ENCODE data around the gene RCC1.
"Not testable (repeated sequence)": the region's sequence is repeated elsewhere in the genome, so short reads cannot be mapped to it uniquely, and the experiment has no call there.

RCC1 gene, protein sequence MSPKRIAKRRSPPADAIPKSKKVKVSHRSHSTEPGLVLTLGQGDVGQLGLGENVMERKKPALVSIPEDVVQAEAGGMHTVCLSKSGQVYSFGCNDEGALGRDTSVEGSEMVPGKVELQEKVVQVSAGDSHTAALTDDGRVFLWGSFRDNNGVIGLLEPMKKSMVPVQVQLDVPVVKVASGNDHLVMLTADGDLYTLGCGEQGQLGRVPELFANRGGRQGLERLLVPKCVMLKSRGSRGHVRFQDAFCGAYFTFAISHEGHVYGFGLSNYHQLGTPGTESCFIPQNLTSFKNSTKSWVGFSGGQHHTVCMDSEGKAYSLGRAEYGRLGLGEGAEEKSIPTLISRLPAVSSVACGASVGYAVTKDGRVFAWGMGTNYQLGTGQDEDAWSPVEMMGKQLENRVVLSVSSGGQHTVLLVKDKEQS

DNA sequence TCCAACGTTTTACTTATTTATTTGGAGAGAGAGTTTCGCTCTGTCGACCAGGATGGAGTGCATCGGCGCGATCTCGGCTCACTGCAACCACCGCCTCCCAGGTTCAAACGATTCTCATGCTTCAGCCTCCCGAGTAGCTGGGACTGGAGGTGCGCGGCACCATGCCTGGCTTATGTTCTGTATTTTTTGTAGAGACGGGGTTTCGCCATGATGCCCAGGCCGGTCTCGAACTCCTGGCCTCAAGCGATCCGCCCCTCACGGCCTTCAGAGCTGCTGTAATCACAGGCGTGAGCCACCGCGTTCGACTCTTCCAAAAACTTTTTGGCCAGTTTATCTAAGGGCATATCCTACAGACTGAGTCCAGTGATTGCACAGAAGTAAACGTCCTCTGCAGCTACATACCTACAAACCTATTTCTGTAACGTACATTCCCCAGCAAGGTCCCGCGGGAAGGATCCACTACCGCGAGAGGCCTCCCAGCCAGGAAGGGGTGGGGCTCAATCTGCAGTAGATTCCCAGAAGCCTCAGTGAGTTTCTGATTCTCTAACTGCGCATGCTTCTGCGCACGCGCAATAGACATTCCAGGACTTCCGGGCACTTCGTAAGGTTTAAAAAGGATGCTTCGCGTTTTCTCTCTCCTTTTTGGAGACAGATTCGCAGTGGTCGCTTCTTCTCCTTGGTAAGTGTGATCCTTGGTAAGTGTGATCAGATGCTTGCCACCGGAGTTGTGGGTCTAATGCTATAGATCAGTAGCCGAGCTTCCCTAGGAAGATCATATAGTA lies at the start of gene RCC1:
TSS of gene RCC1 (plus strand) at position 638 of the 782 bp plus-strand sequence. CDS start 23,824 bp downstream, outside the sequence.
- peak; percentile 94 for DNase-seq

- no peak for DNase-seq
Observed at GRCh38 chr1:28456078-28456477, 49.8 kb upstream of the RCC1 start.

DNA sequence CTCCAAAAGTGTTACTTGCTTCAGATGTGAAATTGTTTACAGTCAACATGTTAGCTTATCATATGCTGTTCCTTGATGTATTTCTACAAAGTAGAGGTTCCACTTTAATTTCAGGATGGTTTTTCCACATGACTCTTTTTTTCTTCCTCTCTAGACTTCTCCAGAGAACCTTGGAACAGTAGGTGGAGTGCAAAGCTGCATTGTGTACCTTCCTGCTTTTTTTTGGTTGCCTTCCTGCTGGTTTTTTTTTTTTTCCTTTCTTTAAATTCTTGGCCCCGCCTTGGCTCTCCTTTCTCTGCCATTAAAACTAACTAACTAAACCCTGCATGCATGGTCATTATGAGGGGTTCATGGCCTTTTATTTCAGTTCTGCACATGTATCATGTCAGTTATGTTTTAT lies 48.2 kb upstream of the RCC1 start:
- no peak for DNase-seq

GRCh38 chr1:28458237-28459228 lies 47.3 kb upstream of the RCC1 start:
- no peak for DNase-seq

DNA sequence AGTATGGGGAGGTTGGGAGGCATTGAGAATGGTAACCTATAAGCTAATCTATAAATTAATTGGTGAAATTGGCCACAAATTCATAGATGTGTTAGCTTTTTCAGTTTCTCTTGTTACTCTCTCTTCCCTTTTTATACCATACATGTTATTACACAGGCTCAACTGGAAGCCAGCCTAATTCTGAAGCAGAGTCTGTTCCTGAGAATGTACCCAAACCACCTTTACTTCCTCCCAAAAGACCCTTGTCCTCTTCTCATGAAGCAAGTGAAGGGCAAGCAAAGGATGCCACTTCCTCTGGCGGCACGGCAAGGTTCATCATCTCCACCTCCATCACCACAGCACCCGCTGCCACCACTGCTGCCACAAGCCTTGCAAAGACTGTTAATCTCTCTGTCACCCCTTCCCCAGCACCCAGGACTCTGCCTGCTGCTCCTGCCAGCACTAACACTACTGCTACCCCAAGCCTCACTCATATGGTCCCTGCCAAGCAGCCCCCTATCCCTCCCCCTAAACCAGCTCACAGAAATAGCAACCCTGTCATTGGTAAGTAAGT lies 39.5 kb upstream of the RCC1 start:
- DNase-seq = no peak

DNA sequence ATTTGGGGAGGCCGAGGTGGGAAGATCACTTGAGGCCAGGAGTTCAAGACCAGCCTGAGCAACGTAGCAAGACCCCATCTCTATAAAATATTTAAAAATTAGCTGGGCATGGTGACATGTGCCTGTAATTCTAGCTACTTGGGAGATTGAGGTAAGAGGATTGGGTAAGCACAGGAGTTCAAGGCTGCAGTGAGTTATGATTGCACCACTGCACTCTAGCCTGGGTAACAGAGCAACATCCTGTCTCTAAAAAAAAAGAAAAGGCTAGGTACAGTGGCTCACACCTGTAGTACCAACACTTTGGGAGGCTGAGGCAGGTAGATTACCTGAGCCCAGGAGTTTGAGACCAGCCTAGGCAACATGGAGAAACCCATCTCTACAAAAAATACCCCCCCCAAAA lies 35.7 kb upstream of the RCC1 start:
- DNase-seq = no peak

- DNase-seq = not testable (repeated sequence)
Observed at GRCh38 chr1:28479497-28479896, 26.3 kb upstream of the RCC1 start.

DNA sequence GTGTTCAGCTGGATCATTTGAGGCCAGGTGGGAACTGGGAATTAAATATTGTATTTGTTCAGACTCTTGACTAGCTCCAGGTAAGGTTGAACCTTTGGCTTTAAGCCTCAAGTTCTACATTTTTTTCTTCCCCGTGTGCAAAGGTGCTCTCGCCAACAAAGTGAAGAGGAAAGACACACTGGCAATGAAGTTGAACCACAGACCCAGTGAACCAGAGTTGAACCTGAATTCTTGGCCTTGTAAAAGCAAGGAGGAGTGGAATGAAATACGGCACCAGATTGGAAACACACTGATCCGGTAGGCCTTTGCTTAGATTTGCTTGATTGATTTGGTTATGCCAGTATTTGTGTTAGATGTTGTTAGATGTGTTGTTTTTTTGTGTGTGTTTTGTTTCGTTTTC lies 25.5 kb upstream of the RCC1 start:
- no peak for DNase-seq

DNA sequence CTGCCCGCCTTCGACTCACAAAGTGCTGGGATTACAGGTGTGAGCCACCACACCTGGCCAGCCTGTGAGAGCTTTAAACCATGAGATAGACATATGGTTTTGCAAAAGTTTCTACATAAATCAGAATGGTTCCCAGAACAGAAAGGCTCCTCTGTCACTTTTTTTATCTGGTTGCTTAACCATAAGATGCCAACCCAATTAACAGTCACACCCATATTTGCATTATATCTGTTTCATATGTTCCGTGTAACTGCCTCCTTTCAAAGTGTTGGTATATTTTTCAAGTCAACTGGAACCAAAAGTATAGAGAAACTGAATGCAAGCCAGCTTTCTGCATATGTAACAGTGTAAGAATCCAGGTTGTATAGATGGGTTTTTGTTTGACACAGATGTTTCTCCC lies 23.7 kb upstream of the RCC1 start:
- DNase-seq = no peak

- no peak for DNase-seq
Observed at GRCh38 chr1:28482702-28483101, 23.1 kb upstream of the RCC1 start.

DNA sequence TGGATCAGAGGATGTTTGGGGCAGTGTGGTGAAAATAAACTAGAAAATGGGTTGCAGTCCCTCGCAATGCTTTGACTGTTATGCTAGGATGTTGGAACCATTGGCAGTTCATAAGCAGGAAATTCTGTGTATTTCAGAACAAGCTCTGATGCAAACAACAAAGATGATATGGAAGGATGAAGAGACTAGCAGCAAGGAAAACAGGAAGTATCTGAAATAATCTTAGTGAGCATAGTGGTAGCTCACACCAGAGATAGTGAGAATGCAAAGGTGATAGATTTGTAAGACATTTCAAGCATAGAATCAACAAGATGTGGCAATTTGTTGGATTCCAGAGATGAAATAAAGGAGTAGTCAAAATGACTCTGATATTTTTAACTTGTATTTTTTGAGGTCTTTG lies 11.1 kb upstream of the RCC1 start:
- no peak for DNase-seq

DNA sequence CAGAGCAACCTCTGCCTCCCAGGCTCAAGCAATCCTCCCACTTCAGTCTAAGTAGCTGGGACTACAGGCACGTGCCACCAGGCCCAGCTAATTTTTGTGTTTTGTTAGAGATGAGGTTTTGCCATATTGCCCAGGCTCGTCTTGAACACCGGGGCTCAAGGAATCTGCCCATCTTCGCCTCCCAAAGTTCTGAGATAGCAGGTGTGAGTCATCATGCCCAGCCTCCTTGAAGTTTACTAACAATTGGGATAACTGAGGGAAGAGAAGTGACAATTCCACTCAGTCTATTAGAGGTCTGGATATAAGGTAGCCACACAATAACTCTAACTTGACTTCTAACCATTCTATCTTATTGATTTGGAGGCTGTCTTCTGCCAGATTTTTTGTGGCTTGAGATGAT lies 6.3 kb upstream of the RCC1 start:
- DNase-seq = no peak

GRCh38 chr1:28501925-28502324 lies 3.9 kb upstream of the RCC1 start:
- no peak for DNase-seq

DNA sequence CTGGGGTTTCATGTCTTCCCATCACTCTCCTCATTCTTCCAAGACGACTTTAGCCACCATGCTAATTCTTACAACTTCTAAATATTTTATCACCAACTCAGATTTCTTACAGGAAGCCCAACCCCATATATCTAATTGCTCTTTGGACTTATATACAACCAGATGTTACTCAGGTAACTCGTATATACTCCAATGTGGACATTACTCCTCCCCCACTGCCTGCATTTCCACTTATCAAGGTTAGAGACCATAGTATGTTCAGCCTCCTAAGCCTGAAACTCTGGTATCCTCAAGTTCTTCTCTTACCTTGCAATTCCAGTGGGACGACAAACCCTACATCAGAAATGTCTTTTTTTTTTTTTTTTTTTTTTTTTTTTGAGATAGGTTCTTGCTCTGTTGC lies 2.7 kb upstream of the RCC1 start:
- no peak for DNase-seq

DNA sequence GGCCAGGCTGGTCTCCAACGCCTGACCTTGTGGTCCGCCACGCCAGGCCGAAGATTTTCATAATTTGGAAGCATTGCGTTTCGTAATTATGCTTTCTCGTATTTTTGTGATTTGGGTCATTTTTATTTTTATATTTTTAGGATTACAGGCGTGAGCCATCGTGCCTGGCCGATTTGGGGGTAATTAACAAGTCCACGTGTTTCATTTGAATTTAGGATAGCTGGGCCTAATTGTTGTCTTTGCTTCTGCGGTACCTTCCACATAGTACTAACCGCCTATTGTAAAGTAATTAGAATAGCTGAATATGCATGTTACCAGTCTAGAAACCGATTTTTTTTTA lies 1.0 kb downstream of the RCC1 start:
- DNase-seq = no peak

GRCh38 chr1:28507247-28507645 lies 1.4 kb downstream of the RCC1 start:
- no peak for DNase-seq

DNA sequence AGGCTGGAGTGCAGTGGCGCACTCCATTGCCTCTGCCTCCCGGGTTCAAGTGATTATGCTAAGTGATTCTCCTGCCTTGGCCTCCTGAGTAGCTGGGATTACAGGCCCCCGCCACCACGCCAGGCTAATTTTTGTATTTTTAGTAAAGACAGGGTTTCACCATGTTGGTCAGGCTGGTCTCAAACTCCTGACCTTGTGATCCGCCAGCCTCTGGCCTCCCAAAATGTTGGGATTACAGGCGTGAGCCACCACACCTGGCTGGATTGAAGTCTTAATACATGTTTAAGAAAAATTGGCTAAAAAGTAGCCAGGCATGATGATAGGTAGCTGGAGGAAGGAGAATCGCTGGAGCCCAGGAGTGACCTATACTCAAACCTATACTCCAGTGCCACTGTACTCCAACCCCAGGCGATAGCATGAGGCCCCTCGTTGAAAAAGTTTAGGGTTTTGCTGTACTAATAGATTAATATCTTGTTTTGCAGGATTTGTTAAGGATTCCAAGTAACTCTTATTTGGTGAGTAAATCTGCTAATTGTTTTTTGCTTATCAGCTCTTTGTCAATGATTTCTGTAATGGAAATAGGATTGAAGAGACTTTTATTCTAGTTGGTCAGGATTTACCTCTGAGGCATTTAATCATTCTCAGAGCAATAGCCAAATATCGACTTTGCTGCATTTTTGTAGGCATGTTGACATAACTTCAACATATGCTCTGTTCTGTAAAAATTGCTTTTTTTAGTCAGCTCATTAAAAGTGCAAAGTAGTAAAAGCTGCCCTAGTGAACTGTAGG lies 2.0 kb downstream of the RCC1 start:
- no peak for DNase-seq

DNA sequence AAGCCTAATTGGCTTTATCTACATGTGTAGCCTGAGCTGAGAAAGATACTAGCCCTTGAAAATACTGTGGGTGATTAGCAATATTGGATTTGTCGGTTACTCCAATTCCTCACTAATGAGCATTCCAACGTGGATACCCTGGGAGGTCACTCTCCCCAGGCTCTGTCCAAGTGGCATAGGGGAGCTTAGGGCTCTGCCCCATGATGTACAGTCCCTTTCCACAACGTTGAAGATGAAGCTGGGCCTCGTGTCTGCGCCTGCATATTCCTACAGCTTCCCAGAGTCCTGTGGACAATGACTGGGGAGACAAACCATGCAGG lies 2.6 kb downstream of the RCC1 start:
- no peak for DNase-seq

DNA sequence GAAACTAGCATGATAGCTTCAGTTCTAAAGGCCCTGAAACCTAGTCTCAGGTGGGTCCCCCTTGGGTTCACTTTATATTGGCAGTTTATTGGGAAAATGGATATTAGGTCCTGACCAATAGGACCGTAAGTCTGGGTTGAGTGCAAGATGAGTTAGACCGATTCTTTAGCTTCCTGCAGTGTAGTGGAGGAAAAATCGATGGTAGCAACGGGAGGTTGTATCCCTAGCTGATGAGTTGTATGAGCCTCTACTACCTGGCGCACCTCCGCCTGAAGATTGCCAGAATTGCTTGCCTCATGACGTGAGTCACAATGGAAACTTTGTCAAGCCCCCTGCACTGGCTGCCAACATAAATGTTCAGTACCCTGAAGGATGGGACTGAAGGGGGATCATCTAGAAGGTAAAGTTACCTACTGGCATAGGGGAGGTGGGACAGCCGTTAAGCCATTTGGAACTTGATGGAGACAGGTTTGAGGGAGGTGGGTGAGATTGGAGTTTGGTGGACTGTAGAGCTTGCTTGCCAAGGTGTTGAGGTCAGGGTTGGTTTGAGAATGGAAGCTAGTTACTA lies 3.9 kb downstream of the RCC1 start:
- no peak for DNase-seq

- no peak for DNase-seq
Observed at GRCh38 chr1:28510273-28510969, 4.6 kb downstream of the RCC1 start.

DNA sequence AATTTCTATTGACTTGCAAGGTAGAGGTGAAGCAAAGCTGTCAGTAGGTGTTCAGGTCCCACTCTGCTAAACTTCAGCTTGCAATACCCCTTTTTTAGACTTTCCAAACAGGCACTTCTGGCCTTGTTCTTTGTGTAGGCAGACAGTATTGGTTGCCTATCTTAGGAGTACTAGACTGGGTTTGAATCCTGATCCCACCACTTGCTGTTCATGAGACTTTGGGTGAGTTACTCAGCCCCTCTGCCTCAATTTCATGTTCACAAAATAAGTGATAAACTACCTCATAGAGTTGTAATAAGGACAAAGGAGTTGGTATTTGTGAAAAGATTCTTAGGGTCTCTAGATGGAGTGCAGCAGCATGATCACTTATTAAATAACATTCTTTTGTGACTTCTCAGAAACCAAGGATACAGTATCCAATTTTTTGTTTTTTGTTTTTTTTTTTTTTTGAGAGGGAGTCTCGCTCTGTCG lies 5.2 kb downstream of the RCC1 start:
- no peak for DNase-seq

All from retina (tissue), 1 donor.